ENCODE measurements around the gene SOX3.

DNA sequence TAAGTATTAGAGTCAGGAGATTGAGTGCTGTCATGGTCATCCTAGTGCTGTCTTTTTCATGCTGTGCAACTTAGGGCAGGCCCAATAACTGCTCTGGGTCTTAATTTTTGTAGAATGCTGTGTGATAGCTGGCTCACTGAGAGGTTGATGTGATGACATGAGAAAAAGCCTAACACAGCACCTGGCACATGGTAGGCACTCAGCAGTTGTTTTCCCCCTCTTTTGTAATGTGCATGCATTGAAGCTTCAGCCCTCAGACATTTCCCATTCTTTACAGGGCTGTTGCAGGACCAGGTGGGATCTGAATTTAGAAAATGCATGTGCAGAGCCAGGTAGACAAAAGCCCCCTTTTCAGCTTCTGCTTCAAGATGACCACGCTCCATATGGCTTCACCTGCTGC, 44.1 kb upstream of the SOX3 start:
- TF ChIP-seq L3MBTL2 (conservative IDR thresholded peaks at IDR 0.05) (no peak), TARDBP (IDR thresholded peaks at IDR 0.05) (no peak), ZNF384 (IDR thresholded peaks at IDR 0.05) (no peak), FOXM1 (IDR thresholded peaks at IDR 0.05; ENCODE audit: borderline replicate concordance) (no peak), CTBP1 (IDR thresholded peaks at IDR 0.05; ENCODE audit: borderline replicate concordance) (no peak), NFRKB (IDR thresholded peaks at IDR 0.05) (no peak)
